Measurements from ENCODE around the gene MLKL. TPM values are rescaled to one million over a fixed set of nuclear protein-coding genes. Genes with fewer than 3 reads are reported as not detected.

Gene MLKL
- total and polyA plus RNA-seq, 2 of the 13 experiments (the other 11 are each of a cell fraction or from before 2014, with no cell fraction given), result 6.4 to 10.7 TPM

DNA sequence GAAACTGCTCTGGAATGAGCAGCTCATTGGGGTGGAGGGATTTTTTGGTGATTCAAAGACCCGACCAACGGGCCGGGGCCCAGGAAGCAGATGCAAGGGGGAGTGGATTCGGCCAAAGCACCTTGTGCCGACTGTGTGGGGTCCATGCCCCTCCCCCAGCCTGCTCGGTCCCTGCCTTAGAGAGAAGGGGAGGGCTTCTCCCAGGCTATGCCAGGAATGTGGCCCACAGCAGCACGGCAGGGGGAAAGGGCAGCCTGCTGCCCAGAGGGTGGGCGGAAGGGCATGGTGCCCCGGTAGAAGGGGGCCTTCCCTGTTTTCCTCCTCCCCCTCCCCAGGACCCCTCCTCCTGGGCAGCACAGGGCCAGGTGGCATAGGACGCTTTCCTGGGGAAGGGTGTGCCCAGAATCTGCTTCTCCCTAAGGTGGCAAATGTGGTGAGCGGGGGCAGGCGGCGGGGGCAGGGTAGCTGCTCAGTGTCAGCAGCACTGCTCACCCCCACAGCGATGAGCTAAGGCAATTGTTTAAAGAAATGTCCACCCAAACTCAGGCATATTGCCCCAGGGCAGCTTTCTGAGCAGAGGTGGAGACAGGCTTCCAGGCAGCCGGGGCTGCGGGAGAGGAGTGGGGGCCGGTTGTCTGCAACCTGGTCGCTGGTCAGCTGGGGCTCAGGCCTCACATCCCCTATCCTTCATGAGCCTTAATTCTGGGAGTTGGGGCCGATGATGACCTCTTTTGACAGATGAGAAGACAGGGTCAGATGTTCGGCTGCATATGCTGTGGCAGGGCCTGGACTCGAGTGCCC, 33.9 kb upstream of the MLKL start (continued):
- no peak for TF ChIP-seq ATF7 (IDR thresholded peaks at IDR 0.05)
- no peak for TF ChIP-seq ATF7 (CRISPR knock-in tag; IDR thresholded peaks at IDR 0.05)
- no peak for TF ChIP-seq FOXM1 (CRISPR knock-in tag; IDR thresholded peaks at IDR 0.05)
- no peak for TF ChIP-seq ZNF432 (CRISPR knock-in tag; IDR thresholded peaks at IDR 0.05; ENCODE audit: borderline replicate concordance)
- TF ChIP-seq HNRNPL (IDR thresholded peaks at IDR 0.05; ENCODE audit: low read depth, low read length), result peak; percentile 94
- TF ChIP-seq ZNF816 (CRISPR knock-in tag; IDR thresholded peaks at IDR 0.05; ENCODE audit: borderline replicate concordance), result no peak
- TF ChIP-seq ZNF788 (CRISPR knock-in tag; IDR thresholded peaks at IDR 0.05; ENCODE audit: borderline replicate concordance), result no peak
- peak; percentile 7; the same call in 1 of the 2 replicates for TF ChIP-seq ZBTB20 (CRISPR knock-in tag; IDR thresholded peaks at IDR 0.05; ENCODE audit: borderline replicate concordance, low read depth)
- no peak for TF ChIP-seq ARNT2 (CRISPR knock-in tag; IDR thresholded peaks at IDR 0.05; ENCODE audit: low read depth)
- no peak for TF ChIP-seq FOXK2 (IDR thresholded peaks at IDR 0.05)
- TF ChIP-seq ZNF543 (CRISPR knock-in tag; IDR thresholded peaks at IDR 0.05), result no peak
- TF ChIP-seq, protein P1, sequence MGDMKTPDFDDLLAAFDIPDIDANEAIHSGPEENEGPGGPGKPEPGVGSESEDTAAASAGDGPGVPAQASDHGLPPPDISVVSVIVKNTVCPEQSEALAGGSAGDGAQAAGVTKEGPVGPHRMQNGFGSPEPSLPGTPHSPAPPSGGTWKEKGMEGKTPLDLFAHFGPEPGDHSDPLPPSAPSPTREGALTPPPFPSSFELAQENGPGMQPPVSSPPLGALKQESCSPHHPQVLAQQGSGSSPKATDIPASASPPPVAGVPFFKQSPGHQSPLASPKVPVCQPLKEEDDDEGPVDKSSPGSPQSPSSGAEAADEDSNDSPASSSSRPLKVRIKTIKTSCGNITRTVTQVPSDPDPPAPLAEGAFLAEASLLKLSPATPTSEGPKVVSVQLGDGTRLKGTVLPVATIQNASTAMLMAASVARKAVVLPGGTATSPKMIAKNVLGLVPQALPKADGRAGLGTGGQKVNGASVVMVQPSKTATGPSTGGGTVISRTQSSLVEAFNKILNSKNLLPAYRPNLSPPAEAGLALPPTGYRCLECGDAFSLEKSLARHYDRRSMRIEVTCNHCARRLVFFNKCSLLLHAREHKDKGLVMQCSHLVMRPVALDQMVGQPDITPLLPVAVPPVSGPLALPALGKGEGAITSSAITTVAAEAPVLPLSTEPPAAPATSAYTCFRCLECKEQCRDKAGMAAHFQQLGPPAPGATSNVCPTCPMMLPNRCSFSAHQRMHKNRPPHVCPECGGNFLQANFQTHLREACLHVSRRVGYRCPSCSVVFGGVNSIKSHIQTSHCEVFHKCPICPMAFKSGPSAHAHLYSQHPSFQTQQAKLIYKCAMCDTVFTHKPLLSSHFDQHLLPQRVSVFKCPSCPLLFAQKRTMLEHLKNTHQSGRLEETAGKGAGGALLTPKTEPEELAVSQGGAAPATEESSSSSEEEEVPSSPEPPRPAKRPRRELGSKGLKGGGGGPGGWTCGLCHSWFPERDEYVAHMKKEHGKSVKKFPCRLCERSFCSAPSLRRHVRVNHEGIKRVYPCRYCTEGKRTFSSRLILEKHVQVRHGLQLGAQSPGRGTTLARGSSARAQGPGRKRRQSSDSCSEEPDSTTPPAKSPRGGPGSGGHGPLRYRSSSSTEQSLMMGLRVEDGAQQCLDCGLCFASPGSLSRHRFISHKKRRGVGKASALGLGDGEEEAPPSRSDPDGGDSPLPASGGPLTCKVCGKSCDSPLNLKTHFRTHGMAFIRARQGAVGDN (CRISPR knock-in tag; IDR thresholded peaks at IDR 0.05), result peak; percentile 48
- no peak for TF ChIP-seq FOXC1 (CRISPR knock-in tag; IDR thresholded peaks at IDR 0.05; ENCODE audit: borderline replicate concordance)
- TF ChIP-seq TBL1XR1 (IDR thresholded peaks at IDR 0.05; ENCODE audit: borderline replicate concordance, low read length, partially characterized antibody), result no peak
- TF ChIP-seq, protein P2, sequence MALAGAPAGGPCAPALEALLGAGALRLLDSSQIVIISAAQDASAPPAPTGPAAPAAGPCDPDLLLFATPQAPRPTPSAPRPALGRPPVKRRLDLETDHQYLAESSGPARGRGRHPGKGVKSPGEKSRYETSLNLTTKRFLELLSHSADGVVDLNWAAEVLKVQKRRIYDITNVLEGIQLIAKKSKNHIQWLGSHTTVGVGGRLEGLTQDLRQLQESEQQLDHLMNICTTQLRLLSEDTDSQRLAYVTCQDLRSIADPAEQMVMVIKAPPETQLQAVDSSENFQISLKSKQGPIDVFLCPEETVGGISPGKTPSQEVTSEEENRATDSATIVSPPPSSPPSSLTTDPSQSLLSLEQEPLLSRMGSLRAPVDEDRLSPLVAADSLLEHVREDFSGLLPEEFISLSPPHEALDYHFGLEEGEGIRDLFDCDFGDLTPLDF (CRISPR knock-in tag; IDR thresholded peaks at IDR 0.05), result no peak
- TF ChIP-seq ZFP1 (CRISPR knock-in tag; IDR thresholded peaks at IDR 0.05), result no peak
- TF ChIP-seq ZFP41 (CRISPR knock-in tag; IDR thresholded peaks at IDR 0.05; ENCODE audit: borderline replicate concordance), result no peak
- no peak for TF ChIP-seq ZBTB7B (CRISPR knock-in tag; IDR thresholded peaks at IDR 0.05)
- TF ChIP-seq ZNF777 (CRISPR knock-in tag; IDR thresholded peaks at IDR 0.05), result no peak
- TF ChIP-seq, protein P3, sequence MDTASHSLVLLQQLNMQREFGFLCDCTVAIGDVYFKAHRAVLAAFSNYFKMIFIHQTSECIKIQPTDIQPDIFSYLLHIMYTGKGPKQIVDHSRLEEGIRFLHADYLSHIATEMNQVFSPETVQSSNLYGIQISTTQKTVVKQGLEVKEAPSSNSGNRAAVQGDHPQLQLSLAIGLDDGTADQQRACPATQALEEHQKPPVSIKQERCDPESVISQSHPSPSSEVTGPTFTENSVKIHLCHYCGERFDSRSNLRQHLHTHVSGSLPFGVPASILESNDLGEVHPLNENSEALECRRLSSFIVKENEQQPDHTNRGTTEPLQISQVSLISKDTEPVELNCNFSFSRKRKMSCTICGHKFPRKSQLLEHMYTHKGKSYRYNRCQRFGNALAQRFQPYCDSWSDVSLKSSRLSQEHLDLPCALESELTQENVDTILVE (CRISPR knock-in tag; IDR thresholded peaks at IDR 0.05), result no peak
- no peak for TF ChIP-seq ZNF383 (CRISPR knock-in tag; IDR thresholded peaks at IDR 0.05; ENCODE audit: borderline replicate concordance)
- no peak for TF ChIP-seq ZNF678 (CRISPR knock-in tag; IDR thresholded peaks at IDR 0.05)
- TF ChIP-seq, protein P4, sequence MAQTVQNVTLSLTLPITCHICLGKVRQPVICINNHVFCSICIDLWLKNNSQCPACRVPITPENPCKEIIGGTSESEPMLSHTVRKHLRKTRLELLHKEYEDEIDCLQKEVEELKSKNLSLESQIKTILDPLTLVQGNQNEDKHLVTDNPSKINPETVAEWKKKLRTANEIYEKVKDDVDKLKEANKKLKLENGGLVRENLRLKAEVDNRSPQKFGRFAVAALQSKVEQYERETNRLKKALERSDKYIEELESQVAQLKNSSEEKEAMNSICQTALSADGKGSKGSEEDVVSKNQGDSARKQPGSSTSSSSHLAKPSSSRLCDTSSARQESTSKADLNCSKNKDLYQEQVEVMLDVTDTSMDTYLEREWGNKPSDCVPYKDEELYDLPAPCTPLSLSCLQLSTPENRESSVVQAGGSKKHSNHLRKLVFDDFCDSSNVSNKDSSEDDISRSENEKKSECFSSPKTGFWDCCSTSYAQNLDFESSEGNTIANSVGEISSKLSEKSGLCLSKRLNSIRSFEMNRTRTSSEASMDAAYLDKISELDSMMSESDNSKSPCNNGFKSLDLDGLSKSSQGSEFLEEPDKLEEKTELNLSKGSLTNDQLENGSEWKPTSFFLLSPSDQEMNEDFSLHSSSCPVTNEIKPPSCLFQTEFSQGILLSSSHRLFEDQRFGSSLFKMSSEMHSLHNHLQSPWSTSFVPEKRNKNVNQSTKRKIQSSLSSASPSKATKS (CRISPR knock-in tag; IDR thresholded peaks at IDR 0.05), result no peak

All from HepG2 (cell line).